Measurements from ENCODE around the gene NUF2.

DNA sequence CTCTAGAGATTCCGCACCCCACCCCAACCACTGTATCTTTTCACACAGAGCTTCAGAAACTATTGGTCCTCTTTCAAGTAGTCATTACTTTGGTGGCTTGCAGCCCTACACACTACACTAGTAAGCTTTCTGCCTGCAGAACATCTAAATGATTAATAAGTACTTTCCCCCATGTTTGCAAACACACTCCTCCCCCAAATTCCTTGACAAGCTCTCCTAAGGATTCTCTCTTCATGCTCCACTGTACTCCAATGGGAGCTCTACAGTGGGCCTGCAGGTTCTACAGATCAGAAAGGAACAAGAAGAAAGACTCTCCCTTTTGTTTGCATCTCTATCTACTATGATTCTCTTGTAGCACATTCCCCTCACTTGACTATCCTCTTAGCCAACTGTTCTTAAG, 16.3 kb upstream of the NUF2 start:
- TF ChIP-seq POLR2AphosphoS5 (IDR thresholded peaks at IDR 0.05; ENCODE audit: borderline replicate concordance, low read depth, low read length): no peak
- no peak for TF ChIP-seq EZH2 (IDR thresholded peaks at IDR 0.05)
- TF ChIP-seq FOXP2 (optimal IDR thresholded peaks at IDR 0.05; ENCODE audit: control extremely low read depth, extremely low read length, insufficient read depth): no peak

Data from SK-N-MC (cell line).